Daoy (cell line): ENCODE results near the gene EBF4. TPM values are rescaled to one million over a fixed set of nuclear protein-coding genes. Genes with fewer than 3 reads are reported as not detected.
A peak's percentile ranks its signal among the peaks of the same experiment; 100 is the strongest.
"Not testable (repeated sequence)": the region's sequence is repeated elsewhere in the genome, so short reads cannot be mapped to it uniquely, and the experiment has no call there.

Experiments used
- DNase-seq: peaks from one replicate; pipeline ENCODE4 v3.0.0-alpha.2; 2015; ENCODE audit warnings: low read depth
- total RNA-seq: library from RNA; depleted of rRNA; stranded (reverse); fragments of >200 nt; shearing (Covaris generic); gene quantifications from 2 replicates; pipeline ENCODE4 v1.2.3, GENCODE V29; 2014

Gene EBF4
- total RNA-seq, 1 experiment from 2014 or later: 0.40 TPM

DNA sequence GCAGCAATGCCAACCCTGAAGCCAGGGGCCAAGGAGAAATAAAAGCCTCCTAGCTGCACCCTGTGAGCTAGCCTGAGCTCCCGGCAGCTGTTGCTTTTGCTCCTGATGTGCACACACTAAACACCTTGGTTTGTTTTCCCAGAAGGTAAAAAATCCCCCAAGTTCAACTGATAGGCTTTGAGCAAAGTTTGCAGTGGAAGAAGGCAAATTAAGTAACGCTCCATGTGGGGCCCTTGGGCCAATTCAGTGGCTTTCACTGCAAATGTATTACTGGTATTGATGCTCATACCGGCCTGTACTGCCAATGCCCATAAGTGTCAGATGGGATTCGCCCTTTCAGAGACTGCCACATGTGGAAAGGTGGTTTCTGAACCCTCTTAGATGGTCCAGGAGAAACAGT is 19.1 kb upstream of the EBF4 start:
- no peak for DNase-seq

DNA sequence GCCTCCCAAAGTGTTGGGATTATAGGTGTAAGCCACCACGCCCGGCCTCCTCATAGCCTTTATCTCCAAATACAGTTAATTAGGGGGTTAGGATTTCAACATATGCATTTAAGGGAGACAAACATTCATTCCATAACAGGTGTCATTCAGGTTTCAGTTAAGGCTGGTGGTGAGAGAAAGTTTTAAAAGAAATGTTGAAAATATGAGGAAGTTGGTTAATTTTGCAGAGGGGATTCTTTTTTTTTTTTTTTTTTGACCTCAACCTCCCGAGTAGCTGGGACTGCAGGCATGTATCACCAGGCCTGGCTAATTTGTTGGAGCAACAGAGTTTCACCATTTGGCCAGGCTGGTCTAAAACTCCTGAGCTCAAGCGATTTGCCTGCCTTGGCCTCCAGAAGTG is 12.5 kb upstream of the EBF4 start:
- DNase-seq: no peak

DNA sequence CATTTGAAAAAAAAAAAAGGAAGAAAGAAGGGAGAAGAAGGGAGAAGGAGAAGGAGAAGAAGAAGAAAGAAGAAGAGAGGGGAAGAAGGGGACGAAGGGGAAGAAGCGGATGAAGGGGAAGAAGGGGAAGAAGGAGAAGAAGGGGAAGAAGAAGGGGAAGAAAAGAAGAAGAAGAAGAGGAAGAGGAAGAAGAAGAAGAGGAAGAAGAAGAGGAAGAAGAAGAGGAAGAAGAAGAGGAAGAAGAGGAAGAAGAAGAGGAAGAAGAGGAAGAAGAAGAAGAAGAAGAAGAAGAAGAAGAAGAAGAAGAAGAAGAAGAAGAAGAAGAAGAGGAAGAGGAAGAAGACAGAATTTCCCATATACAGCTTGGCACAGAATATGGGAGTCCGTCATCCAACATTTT is 10.5 kb upstream of the EBF4 start:
- DNase-seq: not testable (repeated sequence)

DNA sequence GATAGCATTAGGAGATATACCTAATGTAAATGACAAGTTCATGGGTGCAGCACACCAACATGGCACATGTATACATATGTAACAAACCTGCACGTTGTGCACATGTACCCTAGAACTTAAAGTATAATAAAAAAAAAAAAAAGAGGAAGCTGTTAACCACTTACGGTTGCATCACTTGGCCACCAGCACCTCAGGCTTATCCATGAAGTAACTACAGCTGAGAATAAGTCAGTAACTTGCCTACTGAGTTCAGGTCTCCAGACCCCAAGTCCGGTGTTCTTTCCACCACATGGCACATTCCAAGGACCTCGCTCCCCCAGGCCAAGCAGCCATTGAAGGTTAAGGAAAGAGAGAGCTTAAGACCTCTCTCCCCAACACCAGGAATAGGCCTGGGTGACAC is 7.8 kb upstream of the EBF4 start:
- DNase-seq: not testable (repeated sequence)

DNA sequence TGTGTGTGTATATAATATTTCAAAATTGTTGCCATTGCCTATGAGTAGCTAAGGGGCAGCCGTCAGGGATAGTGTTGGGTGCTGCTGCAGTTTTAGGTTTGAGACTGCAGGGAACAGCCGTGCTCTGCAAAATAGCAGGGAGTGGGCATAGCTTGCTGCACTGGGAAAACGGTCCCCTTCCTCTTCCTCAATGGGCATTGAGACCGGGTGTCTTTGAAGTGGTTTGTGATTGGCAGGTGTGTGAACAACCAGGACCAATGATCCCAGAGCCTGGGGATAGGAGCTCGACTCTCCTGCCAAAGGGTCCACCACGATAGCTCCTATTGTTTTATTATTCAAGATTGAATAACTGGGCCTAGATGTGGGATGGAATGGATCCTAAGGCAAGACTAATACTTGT is 5.1 kb upstream of the EBF4 start:
- DNase-seq: no peak

DNA sequence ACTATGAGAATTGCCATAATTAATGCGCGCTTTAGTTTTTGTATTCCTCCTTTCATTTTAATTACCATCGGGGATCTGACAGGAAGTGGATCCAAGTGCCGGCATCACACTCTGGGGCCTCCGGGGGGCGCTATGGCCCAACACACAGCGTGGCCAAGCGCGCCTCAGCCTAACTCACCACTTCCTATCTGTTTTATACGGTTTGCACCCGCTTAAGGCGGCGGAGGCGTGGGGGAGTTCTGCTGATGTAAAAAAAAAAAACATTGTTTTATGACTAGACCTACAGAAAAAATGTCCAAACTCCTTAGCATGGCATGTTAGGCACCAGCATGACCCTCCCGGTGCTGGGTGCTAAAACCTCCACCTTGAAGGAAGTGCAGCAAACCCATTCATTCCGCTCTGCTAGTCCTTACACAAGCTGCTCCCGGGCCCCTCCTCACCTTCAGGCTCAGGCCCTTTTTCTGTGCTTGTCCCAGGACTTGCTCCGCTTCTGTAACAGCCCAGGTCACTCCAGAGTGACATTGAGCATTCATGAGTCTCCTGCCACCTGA is 4.5 kb upstream of the EBF4 start:
- DNase-seq: peak; percentile 82

DNA sequence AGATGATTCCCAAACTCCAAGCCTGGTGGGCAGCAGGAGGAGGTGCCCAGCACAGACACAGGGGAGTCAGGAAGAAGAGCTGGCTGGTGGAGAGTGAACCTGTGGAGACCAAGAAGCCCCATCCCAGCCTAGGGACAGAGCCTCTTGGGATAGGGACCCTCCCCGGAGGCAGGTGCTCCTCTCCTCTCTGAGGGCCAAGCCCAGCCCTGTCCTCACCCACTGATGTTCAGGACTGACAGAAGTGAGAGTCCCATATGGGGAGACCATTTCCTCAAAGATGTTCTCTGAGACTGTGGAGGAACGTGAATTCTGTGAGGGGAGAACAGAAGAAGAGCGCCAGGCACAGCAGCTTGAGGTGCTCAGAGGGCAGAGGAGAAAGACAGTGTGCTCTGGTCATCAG is 2.4 kb upstream of the EBF4 start:
- DNase-seq: no peak

DNA sequence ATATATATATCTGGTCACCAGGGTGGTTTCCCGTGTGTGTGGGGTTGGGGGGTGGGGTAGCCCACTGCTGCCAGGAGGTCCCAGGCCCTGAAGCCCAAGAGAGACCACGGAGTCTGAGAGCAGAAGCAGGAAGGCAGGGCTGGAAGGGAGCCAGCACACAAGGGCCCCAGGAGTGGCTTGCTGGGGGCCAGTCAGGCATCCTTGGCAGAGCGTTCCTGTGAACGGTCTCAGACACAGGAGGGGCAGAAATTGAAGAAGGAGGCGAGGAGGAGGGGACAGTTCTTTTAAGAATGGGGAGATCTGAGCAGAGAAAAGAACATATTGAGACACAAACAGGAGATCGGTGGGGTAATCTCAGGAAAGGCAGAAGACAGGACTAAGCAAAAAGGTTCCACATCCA is 1.9 kb upstream of the EBF4 start:
- DNase-seq: no peak

DNA sequence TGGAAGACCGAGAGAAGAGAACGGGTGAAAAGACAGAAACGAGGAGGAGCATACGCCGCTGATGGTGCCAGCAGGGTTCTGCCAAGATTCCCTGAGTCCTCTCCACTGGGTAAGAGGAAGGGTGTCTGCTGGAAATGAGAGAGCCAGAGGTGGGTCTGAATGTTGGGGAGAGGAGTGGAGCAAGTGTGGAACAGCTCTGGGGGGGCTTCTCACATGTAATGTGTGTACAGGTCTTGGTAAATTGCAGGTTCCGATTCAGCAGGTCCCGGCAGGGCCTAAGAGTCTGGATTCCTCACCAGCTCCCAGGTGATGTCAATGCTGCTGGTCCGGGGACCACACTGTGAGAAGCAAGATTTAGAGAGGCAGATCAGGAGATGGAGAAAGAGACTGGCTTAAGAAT is 1.5 kb upstream of the EBF4 start:
- DNase-seq: no peak

DNA sequence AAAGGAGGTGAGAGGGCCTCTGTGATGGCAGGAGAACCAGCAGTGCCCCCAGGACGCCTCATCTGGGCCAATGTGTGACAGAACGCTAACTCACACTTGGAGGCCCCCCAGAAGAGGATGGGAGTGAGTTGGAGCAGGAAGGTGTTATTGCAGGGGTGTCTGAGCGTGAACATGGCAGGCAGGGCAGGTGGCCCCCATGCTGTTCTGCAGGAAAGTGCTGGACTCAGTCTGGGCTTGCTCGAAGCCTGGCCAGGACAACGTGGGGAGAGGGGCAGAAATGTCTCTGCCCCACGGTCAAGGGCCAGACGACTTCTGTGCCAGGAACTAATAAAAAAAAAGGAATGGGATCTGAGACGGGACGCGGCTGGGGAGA is 931 bp upstream of the EBF4 start:
- DNase-seq: no peak

DNA sequence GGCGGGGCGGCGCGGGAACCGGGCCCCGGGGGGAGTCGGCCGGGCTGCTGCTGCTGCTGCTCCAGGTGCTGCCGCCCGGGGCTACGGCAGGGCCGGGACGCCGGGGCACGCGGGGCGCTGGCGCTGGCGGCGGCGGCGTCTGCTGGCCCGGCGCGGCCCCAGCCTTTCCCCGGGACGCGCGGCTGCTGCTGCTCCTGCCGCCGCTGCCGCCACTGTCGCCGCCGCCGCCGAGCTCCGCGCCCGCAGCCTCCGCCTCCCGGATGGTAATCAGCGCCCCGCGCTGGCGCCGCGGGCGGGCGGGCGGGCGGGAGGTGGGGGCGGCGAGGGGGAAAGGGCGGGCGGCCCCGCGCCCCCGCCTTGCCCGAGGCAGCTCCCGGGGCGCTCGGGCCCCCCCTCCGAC is 306 bp downstream of the EBF4 start:
- no peak for DNase-seq

DNA sequence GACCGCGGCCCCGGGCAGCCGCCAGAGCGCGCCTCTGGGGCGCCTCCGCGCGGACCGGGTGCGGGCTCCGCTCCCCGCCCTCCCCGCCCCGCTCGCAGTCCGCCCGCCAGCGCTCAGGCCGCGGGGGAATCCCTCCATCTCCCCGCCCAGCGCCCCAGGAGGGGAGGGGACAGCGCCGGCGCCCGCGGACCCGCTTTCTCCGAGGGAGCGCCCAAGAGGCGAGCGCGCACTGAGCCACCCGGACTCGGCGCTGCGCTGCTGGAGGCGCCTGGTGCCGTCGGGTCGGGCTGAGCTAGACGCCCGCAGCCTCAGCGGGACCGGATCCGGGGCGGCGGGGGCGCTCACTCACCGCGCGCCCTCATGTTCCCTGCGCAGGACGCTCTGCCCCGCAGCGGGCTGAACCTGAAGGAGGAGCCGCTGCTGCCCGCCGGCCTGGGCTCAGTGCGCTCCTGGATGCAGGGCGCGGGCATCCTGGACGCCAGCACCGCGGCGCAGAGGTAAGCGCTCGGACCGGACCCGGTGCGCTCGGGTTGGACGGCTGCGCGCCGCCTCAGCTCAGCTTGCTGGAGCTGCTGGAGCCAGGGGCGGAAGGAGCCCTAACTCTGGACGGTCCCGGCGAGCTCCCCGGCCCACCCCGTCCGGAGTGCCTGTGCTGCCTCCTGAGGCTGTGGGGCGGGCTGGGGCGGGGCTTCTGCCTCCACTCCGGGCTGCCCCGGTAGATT is 867 bp downstream of the EBF4 start:
- peak; percentile 34 for DNase-seq

DNA sequence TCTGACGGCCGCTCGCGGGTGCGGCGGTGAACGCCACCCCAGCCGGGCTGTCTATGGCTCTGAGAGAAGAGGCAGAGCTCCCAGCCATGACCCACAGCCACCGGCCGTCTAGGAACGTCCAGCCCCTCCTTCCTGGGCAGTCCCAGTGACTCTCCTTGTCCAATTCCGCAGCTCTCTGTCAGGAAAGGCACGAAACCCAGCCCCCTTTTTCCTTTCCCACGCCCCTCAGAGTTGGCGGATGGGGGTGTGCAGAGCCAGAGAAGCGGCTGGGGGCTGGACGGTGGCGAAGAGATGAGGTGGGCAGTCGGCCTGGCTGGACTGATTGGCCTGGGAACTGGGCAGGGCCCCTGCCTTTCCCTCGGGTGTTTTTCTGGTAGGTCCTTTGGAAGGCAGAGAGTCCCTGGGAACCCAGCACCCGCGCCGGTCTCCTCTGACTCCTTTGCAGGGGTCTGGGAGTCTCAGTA is 1.5 kb downstream of the EBF4 start:
- DNase-seq: no peak

DNA sequence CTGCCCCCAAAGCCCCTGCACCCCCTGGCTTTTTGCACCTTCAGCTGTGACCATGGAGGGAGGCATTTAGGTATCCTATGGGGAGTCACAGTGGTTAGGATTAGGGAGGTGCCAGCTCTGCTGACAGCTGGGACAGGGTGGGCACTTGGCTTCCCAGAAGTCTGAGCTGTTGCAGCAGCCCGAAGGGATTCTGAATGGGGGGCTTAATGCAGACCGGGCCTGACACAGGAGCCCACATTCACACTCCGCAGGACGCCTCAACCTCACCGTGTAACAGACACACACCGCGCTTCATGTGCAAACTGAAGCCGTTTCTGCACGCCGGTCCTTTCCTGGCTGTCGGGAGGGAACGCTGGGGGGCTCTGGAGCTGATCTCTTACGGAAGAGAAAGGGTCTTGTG is 1.9 kb downstream of the EBF4 start:
- DNase-seq: no peak

DNA sequence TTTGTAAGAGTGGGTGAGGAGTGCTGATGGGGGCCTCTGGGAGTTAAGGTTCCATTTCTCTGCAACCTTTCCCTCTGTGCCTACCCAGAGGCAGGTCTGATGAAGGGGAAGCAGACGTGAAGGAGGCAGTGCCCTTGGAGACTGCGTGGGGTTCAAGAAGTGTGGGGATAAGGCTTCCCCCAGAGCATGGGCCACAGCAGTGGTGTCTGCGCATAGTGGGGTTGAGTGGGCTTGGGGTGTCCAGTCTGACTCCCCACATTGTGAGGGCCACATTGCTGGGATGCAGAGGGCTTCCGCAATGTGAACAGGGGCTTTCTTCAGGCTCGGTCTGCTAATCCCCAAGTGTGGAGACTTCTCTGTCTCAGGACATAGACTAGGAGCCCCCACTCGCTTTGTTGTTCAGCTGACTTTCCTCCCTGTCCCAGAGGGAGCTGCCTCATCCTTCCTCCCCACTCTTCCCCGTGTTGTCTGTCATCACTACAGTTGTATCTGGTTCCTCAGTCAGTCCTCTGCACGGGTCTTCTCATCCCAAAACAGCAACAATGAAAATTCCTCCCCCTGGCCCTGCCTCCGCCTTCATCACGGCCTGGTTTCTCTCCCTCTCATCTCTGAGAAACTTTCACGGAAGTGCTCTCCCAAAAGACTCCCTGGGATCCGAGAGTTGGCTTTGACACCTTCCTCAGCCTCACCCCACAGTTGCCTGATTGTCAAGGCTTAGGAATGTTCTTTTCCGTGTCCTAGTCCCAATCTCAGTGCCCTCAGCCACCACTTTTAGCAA is 2.8 kb downstream of the EBF4 start:
- DNase-seq: no peak

DNA sequence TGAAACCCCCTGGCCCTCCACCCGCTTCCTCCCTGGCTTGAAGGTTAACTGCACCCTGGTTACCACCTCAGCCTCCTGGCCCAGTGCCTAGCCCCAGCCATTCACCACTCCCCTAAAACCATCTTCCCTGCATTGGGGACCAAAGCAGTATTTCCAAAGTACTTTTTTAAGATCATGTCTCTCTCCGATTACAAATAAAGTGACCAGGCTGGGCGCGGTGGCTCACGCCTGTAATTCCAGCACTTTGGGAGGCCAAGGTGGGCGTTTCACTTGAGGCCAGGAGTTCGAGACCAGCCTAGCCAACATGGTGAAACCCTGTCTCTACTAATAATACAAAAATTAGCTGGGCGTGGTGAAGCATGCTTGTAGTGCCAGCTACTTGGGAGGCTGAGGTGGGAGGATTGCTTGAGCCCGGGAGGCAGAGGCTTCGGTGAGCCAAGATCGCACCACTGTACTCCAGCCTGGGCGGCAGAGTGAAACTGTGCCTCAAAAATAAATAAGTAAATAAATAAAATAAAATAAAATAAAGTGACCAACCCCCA is 3.5 kb downstream of the EBF4 start:
- DNase-seq: not testable (repeated sequence)

DNA sequence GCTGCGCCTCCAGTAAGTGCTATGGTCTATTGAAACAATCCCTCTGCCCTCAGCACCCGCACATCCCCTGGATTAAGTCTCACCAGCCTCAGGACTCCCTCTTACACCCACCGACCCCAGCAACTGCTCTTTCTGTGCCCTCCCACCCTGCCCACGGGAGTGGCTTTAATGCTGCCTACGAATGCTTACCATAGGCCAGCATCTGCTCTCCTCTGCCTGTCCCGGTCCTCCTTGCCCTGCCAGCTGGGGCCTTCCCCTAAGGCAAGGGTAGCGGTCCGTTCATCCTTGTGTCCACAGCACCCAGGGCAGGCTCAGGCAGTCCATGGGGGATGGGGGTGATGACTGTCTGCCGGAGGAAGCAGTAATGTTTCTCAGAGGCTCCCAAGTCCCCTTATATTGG is 4.1 kb downstream of the EBF4 start:
- DNase-seq: no peak

DNA sequence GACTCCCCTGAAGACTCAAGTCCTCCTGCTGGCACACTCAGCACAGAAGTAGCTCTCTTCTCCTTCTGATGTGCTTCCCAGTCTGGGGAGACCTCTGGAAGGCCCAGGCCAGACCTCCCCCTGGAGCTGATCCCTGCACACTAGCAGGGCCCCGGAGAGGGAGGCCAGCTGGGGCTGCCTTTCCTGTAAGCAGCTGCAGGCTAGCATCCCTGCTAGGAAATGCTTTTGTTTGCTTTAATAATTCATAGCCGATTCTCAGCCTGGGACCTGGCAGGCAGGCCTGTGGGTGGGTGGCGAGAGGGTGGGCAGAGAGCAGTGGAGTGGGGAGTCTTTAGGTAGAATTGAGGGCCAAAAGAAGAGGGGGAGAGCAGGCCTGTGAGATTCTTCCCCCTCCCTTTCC is 5.2 kb downstream of the EBF4 start:
- no peak for DNase-seq

DNA sequence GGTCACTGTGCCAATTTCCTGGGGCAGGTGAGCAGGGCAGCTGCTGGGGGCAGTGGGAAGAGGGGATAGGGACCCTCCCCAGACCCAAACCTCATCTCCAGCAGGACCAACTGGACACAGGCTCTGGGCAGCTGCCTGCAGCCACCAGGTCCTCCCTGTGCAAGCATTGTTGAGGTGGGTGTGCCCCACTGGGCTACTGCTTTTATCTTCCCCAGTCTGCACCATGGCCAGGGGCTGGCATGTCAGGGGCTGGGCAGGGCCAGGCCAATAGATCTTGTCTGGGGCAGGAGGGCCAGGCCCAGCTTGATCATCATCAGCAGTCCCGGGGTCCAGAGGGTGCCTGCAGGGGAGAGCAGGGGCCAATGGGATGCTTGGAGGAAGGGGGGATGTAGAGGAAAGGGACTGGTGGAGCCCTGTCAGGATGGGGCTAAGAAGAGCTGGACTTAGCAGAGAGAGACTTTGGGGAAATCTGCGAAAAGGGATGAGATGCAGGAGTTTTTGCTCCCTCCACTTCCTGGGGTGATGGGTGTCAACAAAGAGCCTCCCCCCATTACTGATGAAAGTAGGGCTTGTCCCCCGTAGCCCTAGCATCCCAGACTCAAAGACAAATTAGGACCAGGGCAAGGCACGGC is 5.7 kb downstream of the EBF4 start:
- DNase-seq: no peak

DNA sequence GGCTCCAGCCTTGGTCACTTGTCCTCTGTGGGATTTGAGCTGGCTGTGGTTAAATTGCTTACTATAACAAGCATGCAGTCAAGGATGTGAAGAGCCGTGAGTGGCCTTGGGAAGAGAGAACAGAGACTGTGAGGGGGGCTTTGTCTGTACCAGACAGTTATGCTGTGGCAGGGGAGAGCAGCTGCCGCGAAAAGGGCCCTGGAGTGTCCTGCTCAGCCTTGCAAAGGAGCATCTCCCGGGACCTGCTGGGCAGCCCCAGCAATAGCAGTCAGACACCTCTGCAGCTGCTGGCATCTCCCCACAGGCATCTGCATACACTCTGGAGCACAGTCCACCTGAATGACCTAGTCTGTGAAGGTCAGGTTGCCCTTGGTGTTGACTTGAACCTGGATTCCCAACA is 6.3 kb downstream of the EBF4 start:
- no peak for DNase-seq

DNA sequence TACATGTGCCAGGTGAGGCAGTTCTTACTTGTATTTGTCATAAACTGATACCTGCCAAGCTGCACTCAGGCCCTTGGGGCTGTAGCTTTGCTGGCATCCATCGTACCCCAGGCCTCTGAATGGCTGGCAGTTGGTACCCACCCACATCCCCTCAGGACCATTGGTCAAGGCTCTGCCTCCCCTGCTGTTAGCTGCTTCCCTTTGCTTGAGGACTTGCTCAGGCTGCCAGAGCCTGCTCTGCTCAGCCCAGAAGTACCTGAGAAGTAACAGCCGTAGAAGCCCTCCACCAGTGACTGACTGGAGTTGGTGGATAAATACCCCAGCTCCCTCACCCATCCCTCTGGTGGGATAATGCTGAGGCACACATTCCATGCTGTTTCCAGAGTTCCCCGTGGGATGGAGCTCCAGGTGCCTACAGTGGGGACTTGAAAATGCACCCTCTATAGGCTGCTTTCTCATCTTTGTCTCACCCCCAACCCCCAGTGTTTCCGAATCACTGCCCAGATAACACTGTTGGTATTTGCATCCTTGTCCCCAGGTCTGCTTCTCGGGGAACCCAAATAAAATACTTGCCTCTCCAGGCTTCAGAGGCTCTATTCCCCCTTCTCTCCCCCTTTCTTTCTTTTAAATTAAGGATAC is 7.3 kb downstream of the EBF4 start:
- no peak for DNase-seq
